ENCODE results near the gene IL11.

DNA sequence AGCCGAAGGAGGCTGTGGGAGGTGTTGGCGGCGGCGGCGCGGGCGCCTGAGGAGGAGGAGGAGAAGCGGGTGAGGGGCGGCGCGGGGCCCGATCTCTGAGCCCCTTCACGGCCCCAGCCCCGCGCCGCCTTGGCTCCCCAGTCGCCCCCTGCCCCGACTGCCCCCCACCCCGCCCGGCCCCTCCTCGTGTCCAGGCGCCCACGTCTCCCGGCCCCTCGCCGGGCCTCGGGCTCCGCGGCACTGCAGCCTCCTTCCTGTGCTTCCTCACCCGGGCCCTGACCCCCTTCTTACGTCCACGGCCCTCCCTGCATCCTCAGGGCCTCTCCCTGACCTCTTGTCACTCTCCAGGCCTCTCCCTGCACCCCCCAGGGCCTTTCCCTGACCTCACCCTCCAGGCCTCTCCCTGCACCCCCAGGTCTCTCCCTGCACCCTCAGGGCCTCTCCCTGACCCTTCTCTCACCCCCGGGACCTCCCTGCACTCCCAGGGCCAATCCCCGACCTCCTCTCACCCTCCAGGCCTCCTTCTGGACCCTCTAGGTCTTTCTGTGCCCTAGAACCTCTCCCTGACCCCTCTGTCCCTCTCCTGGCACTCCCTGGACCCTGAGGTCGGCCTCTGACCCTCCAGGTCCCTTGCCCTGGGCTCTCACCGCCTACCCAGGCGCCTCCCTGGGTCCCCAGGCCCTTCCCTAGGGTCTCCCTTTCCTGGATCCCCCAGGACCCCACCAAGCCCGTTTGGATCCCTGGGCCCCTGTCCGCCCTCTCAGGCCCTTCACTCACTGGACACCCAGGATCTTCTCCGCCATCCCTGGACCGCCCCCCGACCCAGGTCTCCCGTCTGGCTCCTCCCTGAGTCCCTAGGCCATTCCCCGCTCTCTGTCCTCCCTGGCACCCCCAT, 30.1 kb downstream of the IL11 start:
- TF ChIP-seq, protein P1, sequence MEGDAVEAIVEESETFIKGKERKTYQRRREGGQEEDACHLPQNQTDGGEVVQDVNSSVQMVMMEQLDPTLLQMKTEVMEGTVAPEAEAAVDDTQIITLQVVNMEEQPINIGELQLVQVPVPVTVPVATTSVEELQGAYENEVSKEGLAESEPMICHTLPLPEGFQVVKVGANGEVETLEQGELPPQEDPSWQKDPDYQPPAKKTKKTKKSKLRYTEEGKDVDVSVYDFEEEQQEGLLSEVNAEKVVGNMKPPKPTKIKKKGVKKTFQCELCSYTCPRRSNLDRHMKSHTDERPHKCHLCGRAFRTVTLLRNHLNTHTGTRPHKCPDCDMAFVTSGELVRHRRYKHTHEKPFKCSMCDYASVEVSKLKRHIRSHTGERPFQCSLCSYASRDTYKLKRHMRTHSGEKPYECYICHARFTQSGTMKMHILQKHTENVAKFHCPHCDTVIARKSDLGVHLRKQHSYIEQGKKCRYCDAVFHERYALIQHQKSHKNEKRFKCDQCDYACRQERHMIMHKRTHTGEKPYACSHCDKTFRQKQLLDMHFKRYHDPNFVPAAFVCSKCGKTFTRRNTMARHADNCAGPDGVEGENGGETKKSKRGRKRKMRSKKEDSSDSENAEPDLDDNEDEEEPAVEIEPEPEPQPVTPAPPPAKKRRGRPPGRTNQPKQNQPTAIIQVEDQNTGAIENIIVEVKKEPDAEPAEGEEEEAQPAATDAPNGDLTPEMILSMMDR (IDR thresholded peaks at IDR 0.05): no peak
- TF ChIP-seq POLR2A (IDR thresholded peaks at IDR 0.05): no peak
